SK-N-SH (cell line): ENCODE results near the gene UNC5B. TPM values are rescaled to one million over a fixed set of nuclear protein-coding genes. Genes with fewer than 3 reads are reported as not detected.

Experiments used
- CTCF ChIA-PET: fragments of 300-600, 350-600 bp; formaldehyde crosslinking; extraction: SDS; loops from one replicate; lab custom pipeline; 2021; lab: Yijun Ruan, JAX
- POLR2A ChIA-PET: fragments of 350-600 bp; sonication (Branson Sonifier 250); formaldehyde crosslinking; extraction: SDS; loops from one replicate; lab custom pipeline; 2020; ENCODE audit warnings: antibody characterized with exemption, inconsistent platforms; lab: Yijun Ruan, JAX
- DNase-seq: peaks from one replicate; pipeline ENCODE4 v3.0.0; 2012
- H2AFZ ChIP-seq: fragments of 200-600 bp; sonication (generic); 2 replicates; pipeline ENCODE4 v1.8.1; 2016; ENCODE audit warnings: antibody characterized with exemption, mild to moderate bottlenecking, low read depth
- H3F3A ChIP-seq: fragments of 200-600 bp; sonication (generic); replicated peaks from 2 replicates; pipeline ENCODE3; 2016; ENCODE audit warnings: antibody characterized with exemption, mild to moderate bottlenecking; ENCODE audit not compliant: insufficient read depth
- H3K27ac ChIP-seq, 2 experiments: fragments of 200-500 bp in 1 of 2; fragments of 200-600 bp in 1 of 2; sonication (Bioruptor generic) in 1 of 2; sonication (generic), shearing (Covaris generic) in 1 of 2; 2 replicates each; pipeline versions ENCODE4 v1.5.1 to v1.6.1; 2014 to 2016; ENCODE audit warnings: low read depth in 2 of 2, inconsistent platforms in 1 of 2, low read length in 1 of 2, mild to moderate bottlenecking in 1 of 2, mixed read lengths in 1 of 2
- H3K27me3 ChIP-seq: fragments of 200-600 bp; sonication (generic), shearing (Covaris generic); 2 replicates; pipeline ENCODE4 v1.6.1; 2016; ENCODE audit warnings: mixed run types; ENCODE audit not compliant: insufficient read depth
- H3K36me3 ChIP-seq, 2 experiments: fragments of 200-500 bp in 1 of 2; fragments of 200-600 bp in 1 of 2; sonication (Bioruptor generic) in 1 of 2; sonication (generic) in 1 of 2; replicated peaks in 1 of 2; 2 replicates each; pipeline versions ENCODE3 to v1.5.1; 2014 to 2016; ENCODE audit warnings: low read length in 1 of 2, mild to moderate bottlenecking in 1 of 2; ENCODE audit not compliant: insufficient read depth in 2 of 2, control insufficient read depth in 1 of 2
- H3K4me1 ChIP-seq, 2 experiments: fragments of 200-500 bp in 1 of 2; fragments of 200-600 bp in 1 of 2; sonication (Bioruptor generic) in 1 of 2; sonication (generic), shearing (Covaris generic) in 1 of 2; 2 replicates each; pipeline versions ENCODE4 v1.5.1 to v1.6.1; 2014 to 2016; ENCODE audit warnings: low read depth in 1 of 2, low read length in 1 of 2, mixed run types in 1 of 2; ENCODE audit not compliant: insufficient read depth in 2 of 2, control insufficient read depth in 1 of 2
- H3K4me2 ChIP-seq: fragments of 200-600 bp; sonication (generic), shearing (Covaris generic); 2 replicates; pipeline ENCODE4 v1.6.1; 2017; ENCODE audit warnings: mixed run types
- H3K4me3 ChIP-seq, 2 experiments: fragments of 200-500 bp in 1 of 2; fragments of 200-600 bp in 1 of 2; sonication (Bioruptor generic) in 1 of 2; sonication (generic), shearing (Covaris generic) in 1 of 2; 2 replicates each; pipeline versions ENCODE4 v1.5.1 to v1.8.1; 2014 to 2016; ENCODE audit warnings: low read depth in 2 of 2, inconsistent platforms in 1 of 2, low read length in 1 of 2, mild to moderate bottlenecking in 1 of 2, mixed read lengths in 1 of 2, moderate library complexity in 1 of 2
- H3K79me2 ChIP-seq: fragments of 200-600 bp; sonication (generic); 2 replicates; pipeline ENCODE4 v1.8.1; 2017; ENCODE audit warnings: mild to moderate bottlenecking; ENCODE audit not compliant: insufficient read depth
- H3K9ac ChIP-seq: fragments of 200-600 bp; sonication (generic); 2 replicates; pipeline ENCODE4 v1.6.1; 2017; ENCODE audit warnings: mixed run types
- H3K9me2 ChIP-seq: fragments of 200-600 bp; sonication (generic); 2 replicates; pipeline ENCODE4 v1.6.1; 2017; ENCODE audit warnings: mixed run types
- H3K9me3 ChIP-seq: fragments of 200-600 bp; sonication (generic); 2 replicates; pipeline ENCODE4 v1.6.1; 2017; ENCODE audit warnings: mixed run types, mild to moderate bottlenecking, moderate library complexity
- H4K20me1 ChIP-seq: fragments of 200-600 bp; sonication (generic); 2 replicates; pipeline ENCODE4 v1.6.1; 2017; ENCODE audit warnings: mild to moderate bottlenecking, mixed run types; ENCODE audit not compliant: insufficient read depth
- ELF1 ChIP-seq: IDR thresholded peaks from 2 replicates; pipeline ENCODE4 v1.4.0; 2012
- FOSL2 ChIP-seq: IDR thresholded peaks from 2 replicates; pipeline ENCODE4 v1.4.0; 2012; ENCODE audit warnings: low read depth, mild to moderate bottlenecking, moderate library complexity, borderline replicate concordance
- MAX ChIP-seq: IDR thresholded peaks from 2 replicates; pipeline ENCODE4 v1.4.0; 2012; ENCODE audit warnings: low read depth
- NFIC ChIP-seq: IDR thresholded peaks from 2 replicates; pipeline ENCODE4 v1.4.0; 2012; ENCODE audit warnings: borderline replicate concordance
- POLR2AphosphoS5 ChIP-seq: IDR thresholded peaks from 2 replicates; pipeline ENCODE4 v1.6.1; 2012; ENCODE audit warnings: low read depth, low read length
- TAF1 ChIP-seq: IDR thresholded peaks from 2 replicates; pipeline ENCODE4 v1.6.1; 2012; ENCODE audit warnings: low read depth, mild to moderate bottlenecking, low read length, moderate library complexity, borderline replicate concordance
- TEAD4 ChIP-seq: IDR thresholded peaks from 2 replicates; pipeline ENCODE4 v1.4.0; 2012; ENCODE audit warnings: mild to moderate bottlenecking, borderline replicate concordance; ENCODE audit not compliant: insufficient read depth
- USF1 ChIP-seq: IDR thresholded peaks from 2 replicates; pipeline ENCODE4 v1.4.0; 2012; ENCODE audit warnings: low read depth, borderline replicate concordance
- ZBTB33 ChIP-seq: IDR thresholded peaks from 2 replicates; pipeline ENCODE4 v1.4.0; 2012; ENCODE audit warnings: low read depth, borderline replicate concordance
- WGBS: methylation state at CpG from one replicate; pipeline ENCODE4 v1.1.6; 2017; ENCODE audit warnings: low lambda C conversion rate; 5-methylcytosine and 5-hydroxymethylcytosine counted together
- polyA plus RNA-seq, 3 experiments: library from polyadenylated mRNA; depleted of rRNA; stranded (reverse); fragments of >200 nt; gene quantifications; 2 replicates each; pipeline ENCODE4 v1.2.3, GENCODE V29; 2012

Gene UNC5B
- polyA plus RNA-seq, 1 of the 3 experiments (the other 2 are of a cell fraction): 13.8 TPM

- CTCF ChIA-PET: interaction anchor here (1.3 to 9.0 kb wide), 4 partner anchors 10 to 67 kb away, joined by 3 to 104 read pairs (median 12); partner anchors contain the start of gene UNC5B
Measured at GRCh38 chr10:71280216-71280615, 67.8 kb downstream of the UNC5B start.

GRCh38 chr10:71280825-71281224, 68.5 kb downstream of the UNC5B start:
- H3K4me1 ChIP-seq: peaks cover 0 to 56% of the 10 kb centered on the region in 2 experiments; a peak in 3 of 4 replicates
- H3K27me3 ChIP-seq: no peaks in the 10 kb centered on the region
- H3K9ac ChIP-seq: no peak overlapping the region
- no peaks in the 10 kb centered on the region for H3F3A ChIP-seq
- DNase-seq: no peak
- H3K36me3 ChIP-seq: peaks cover 5 to 20% of the 10 kb centered on the region in 2 experiments
- H3K79me2 ChIP-seq: peaks cover 36% of the 10 kb centered on the region
- H3K9me2 ChIP-seq: no peaks in the 10 kb centered on the region
- no peak overlapping the region for H3K4me2 ChIP-seq
- H3K27ac ChIP-seq: peak overlapping the region in 1 of 2 experiments; percentile 99; a peak in 2 of 4 replicates
- no peak overlapping the region for H2AFZ ChIP-seq
- H3K9me3 ChIP-seq: no peaks in the 10 kb centered on the region
- CTCF ChIA-PET: interaction anchor here (0.7 to 9.0 kb wide), 6 partner anchors 10 to 377 kb away, joined by 3 to 104 read pairs (median 4); no protein-coding TSS in a partner anchor
- H4K20me1 ChIP-seq: peaks cover 87% of the 10 kb centered on the region
- TF ChIP-seq ELF1 (no peak), ZBTB33 (no peak), USF1 (no peak)
- TF ChIP-seq, all 33 proteins: peak for 0
- 48% methylated on average over 3 of the region's 3 CpGs for WGBS
- H3K4me3 ChIP-seq: no peak overlapping the region
- POLR2A ChIA-PET: interaction anchor here (1.0 kb wide), 1 partner anchor 36 kb away, joined by 3 read pairs; no protein-coding TSS in a partner anchor

More at GRCh38 chr10:71280216-71280615, 67.8 kb downstream of the UNC5B start:
- H3K9me3 ChIP-seq: no peaks in the 10 kb centered on the region
- 87% methylated on average over 5 of the region's 5 CpGs for WGBS
- H3K27ac ChIP-seq: peak overlapping the region in 1 of 2 experiments; percentile 99; a peak in 2 of 4 replicates
- H3K9ac ChIP-seq: no peak overlapping the region
- H2AFZ ChIP-seq: no peak overlapping the region
- POLR2A ChIA-PET: interaction anchor here (2.3 kb wide), 1 partner anchor 35 kb away, joined by 10 read pairs; no protein-coding TSS in a partner anchor
- no peak overlapping the region for H3K4me2 ChIP-seq
- TF ChIP-seq MAX (no peak), ZBTB33 (no peak), FOSL2 (no peak), TEAD4 (no peak), NFIC (no peak), POLR2AphosphoS5 (no peak), TAF1 (no peak)
- no peaks in the 10 kb centered on the region for H3K9me2 ChIP-seq
- no peak for DNase-seq
- H3F3A ChIP-seq: no peaks in the 10 kb centered on the region
- peaks cover 41% of the 10 kb centered on the region for H3K79me2 ChIP-seq
- peaks cover 5 to 14% of the 10 kb centered on the region in 2 experiments for H3K36me3 ChIP-seq
- H3K4me3 ChIP-seq: no peak overlapping the region
- no peaks in the 10 kb centered on the region for H3K27me3 ChIP-seq
- H4K20me1 ChIP-seq: peaks cover 87% of the 10 kb centered on the region
- peaks cover 0 to 62% of the 10 kb centered on the region in 2 experiments; a peak in 3 of 4 replicates for H3K4me1 ChIP-seq
